ENCODE measurements around the gene STATH. TPM values are rescaled to one million over a fixed set of nuclear protein-coding genes. Genes with fewer than 3 reads are reported as not detected.

The STATH gene, protein sequence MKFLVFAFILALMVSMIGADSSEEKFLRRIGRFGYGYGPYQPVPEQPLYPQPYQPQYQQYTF
- not detected in 2 replicates for total RNA-seq

DNA sequence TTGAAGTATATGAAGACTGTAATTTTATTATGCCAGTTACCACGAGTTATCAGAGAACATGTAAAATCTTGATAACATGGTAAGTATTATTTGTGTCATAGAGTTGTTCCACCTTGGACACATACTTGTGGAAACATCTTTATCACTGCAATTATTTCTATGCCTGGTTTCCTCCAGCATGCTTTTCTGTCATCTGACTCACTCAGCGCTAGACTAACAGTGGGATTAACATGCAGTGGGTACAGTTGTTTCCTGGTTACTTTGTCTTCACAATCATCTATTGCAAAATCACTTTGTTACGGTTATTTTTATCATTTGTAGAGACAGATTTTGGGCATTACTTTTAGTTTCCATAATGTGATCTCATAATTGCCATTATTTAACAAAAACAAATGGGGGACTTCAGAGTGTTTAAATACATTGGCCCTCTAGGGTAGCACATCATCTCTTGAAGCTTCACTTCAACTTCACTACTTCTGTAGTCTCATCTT is at the start of gene STATH:
Gene STATH (plus strand): TSS at position 441 of the 491 bp plus-strand sequence. CDS start 2,472 bp downstream, outside the sequence.
- Histone ChIP-seq H4K20me1 (ENCODE audit: insufficient read depth, low read length) (no peaks in the 10 kb centered on the region), H3K79me2 (ENCODE audit: insufficient read depth, low read length) (no peaks in the 10 kb centered on the region), H3K4me1 (ENCODE audit: insufficient read depth, low read length) (no peaks in the 10 kb centered on the region), H3K4me3 (ENCODE audit: insufficient read depth, low read length) (no peak within 1 kb of the TSS), H3K36me3 (ENCODE audit: insufficient read depth, low read length) (no peaks in the 10 kb centered on the region), H2AFZ (ENCODE audit: low read length) (no peak within 1 kb of the TSS), H3K27ac (ENCODE audit: low read depth, low read length) (no peak within 1 kb of the TSS), H3K9me3 (ENCODE audit: low read depth, low read length) (no peaks in the 10 kb centered on the region), H3K27me3 (ENCODE audit: insufficient read depth, low read length) (no peaks in the 10 kb centered on the region), H3K4me2 (ENCODE audit: insufficient read depth, low read length) (no peak within 1 kb of the TSS)
- TF ChIP-seq, protein P1, sequence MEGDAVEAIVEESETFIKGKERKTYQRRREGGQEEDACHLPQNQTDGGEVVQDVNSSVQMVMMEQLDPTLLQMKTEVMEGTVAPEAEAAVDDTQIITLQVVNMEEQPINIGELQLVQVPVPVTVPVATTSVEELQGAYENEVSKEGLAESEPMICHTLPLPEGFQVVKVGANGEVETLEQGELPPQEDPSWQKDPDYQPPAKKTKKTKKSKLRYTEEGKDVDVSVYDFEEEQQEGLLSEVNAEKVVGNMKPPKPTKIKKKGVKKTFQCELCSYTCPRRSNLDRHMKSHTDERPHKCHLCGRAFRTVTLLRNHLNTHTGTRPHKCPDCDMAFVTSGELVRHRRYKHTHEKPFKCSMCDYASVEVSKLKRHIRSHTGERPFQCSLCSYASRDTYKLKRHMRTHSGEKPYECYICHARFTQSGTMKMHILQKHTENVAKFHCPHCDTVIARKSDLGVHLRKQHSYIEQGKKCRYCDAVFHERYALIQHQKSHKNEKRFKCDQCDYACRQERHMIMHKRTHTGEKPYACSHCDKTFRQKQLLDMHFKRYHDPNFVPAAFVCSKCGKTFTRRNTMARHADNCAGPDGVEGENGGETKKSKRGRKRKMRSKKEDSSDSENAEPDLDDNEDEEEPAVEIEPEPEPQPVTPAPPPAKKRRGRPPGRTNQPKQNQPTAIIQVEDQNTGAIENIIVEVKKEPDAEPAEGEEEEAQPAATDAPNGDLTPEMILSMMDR (IDR thresholded peaks at IDR 0.05; ENCODE audit: extremely low read depth, low read depth, low read length), result no peak
- DNase-seq (ENCODE audit: insufficient read length, low spot score, missing footprints), result no peak

DNA sequence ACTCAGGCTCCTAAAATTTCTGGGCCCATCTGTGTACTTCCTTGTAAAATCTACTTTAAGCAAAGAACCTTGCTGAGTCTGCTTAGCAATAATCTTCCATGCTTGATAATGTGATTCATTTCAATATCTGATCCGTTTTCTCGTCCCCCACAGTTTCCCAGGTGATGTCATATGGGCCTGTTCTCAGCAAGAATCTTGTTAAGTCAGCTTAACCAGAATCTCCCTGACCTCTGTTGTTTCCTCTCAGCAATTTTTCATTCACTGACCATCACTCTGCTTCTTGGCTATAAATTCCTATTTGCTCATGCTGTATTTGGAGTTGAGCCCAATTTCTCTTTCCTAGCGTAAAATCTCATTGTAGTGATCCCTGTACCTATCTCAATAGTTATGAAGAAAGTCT is 44.2 kb upstream of the STATH start:
- Histone ChIP-seq H3K9me3 (ENCODE audit: low read depth, low read length) (no peaks in the 10 kb centered on the region), H3K4me2 (ENCODE audit: insufficient read depth, low read length) (no peak overlapping the region), H3K36me3 (ENCODE audit: insufficient read depth, low read length) (no peaks in the 10 kb centered on the region), H3K27ac (ENCODE audit: low read depth, low read length) (no peak overlapping the region), H3K27me3 (ENCODE audit: insufficient read depth, low read length) (no peaks in the 10 kb centered on the region), H4K20me1 (ENCODE audit: insufficient read depth, low read length) (no peaks in the 10 kb centered on the region), H2AFZ (ENCODE audit: low read length) (no peak overlapping the region), H3K79me2 (ENCODE audit: insufficient read depth, low read length) (no peaks in the 10 kb centered on the region), H3K4me1 (ENCODE audit: insufficient read depth, low read length) (no peaks in the 10 kb centered on the region), H3K4me3 (ENCODE audit: insufficient read depth, low read length) (no peak overlapping the region)
- TF ChIP-seq, protein P1 (IDR thresholded peaks at IDR 0.05; ENCODE audit: extremely low read depth, low read depth, low read length), result no peak
- DNase-seq (ENCODE audit: insufficient read length, low spot score, missing footprints), result no peak

DNA sequence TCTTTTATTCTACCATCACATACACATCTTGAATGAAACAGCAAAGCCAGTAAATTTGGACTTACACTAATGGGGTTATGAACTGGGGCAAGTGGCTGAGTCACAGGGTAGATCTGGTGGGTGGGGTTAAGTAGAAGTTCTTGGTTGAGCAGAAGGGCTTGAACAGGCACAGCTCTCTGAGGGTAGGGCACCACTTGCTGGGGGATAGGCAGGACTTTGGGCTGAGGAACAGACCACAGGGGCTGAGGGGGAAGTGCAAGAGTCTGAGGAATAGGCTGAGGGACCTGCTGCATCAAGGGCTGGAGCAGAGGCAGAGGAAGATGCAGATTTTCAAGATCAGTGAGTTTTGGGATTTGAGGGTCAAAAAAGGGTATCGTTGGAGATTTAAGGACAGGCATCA is 38.6 kb upstream of the STATH start:
- Histone ChIP-seq H3K79me2 (ENCODE audit: insufficient read depth, low read length) (no peaks in the 10 kb centered on the region), H3K27ac (ENCODE audit: low read depth, low read length) (no peak overlapping the region), H3K4me2 (ENCODE audit: insufficient read depth, low read length) (no peak overlapping the region), H3K9me3 (ENCODE audit: low read depth, low read length) (peaks cover 2% of the 10 kb centered on the region), H3K36me3 (ENCODE audit: insufficient read depth, low read length) (no peaks in the 10 kb centered on the region), H3K27me3 (ENCODE audit: insufficient read depth, low read length) (no peaks in the 10 kb centered on the region), H2AFZ (ENCODE audit: low read length) (no peak overlapping the region), H3K4me1 (ENCODE audit: insufficient read depth, low read length) (no peaks in the 10 kb centered on the region), H4K20me1 (ENCODE audit: insufficient read depth, low read length) (no peaks in the 10 kb centered on the region), H3K4me3 (ENCODE audit: insufficient read depth, low read length) (no peak overlapping the region)
- no peak for DNase-seq (ENCODE audit: insufficient read length, low spot score, missing footprints)
- TF ChIP-seq, protein P1 (IDR thresholded peaks at IDR 0.05; ENCODE audit: extremely low read depth, low read depth, low read length), result no peak

DNA sequence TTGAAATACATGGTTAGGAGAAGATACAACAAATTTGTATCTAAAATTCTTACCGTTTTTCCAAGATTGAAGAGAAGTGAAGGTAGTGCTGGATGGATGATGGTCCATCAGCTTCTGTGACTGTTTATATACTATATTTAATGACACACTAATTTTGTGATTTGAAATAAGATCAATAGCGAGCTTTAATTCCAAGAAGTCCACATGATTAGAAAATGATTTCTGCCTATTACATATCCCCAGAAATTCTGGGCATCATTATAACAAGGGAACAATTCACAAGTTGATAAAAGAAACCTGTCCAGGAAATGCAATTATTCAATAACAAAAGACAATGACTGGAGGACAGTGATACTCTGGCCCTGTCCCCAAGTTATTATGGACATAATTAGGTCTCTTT is 30.1 kb upstream of the STATH start, which contains the start of gene CSN2:
Gene CSN2 (minus strand): TSS at position 101 of the 400 bp plus-strand sequence. CDS start 4,733 bp downstream, outside the sequence.
- Histone ChIP-seq H2AFZ (ENCODE audit: low read length) (no peak within 1 kb of the TSS), H3K36me3 (ENCODE audit: insufficient read depth, low read length) (no peaks in the 10 kb centered on the region), H3K4me2 (ENCODE audit: insufficient read depth, low read length) (no peak within 1 kb of the TSS), H3K4me3 (ENCODE audit: insufficient read depth, low read length) (no peak within 1 kb of the TSS), H3K27ac (ENCODE audit: low read depth, low read length) (no peak within 1 kb of the TSS), H3K27me3 (ENCODE audit: insufficient read depth, low read length) (no peaks in the 10 kb centered on the region), H3K79me2 (ENCODE audit: insufficient read depth, low read length) (no peaks in the 10 kb centered on the region), H4K20me1 (ENCODE audit: insufficient read depth, low read length) (no peaks in the 10 kb centered on the region), H3K9me3 (ENCODE audit: low read depth, low read length) (no peaks in the 10 kb centered on the region), H3K4me1 (ENCODE audit: insufficient read depth, low read length) (no peaks in the 10 kb centered on the region)
- TF ChIP-seq, protein P1 (IDR thresholded peaks at IDR 0.05; ENCODE audit: extremely low read depth, low read depth, low read length), result no peak
- DNase-seq (ENCODE audit: insufficient read length, low spot score, missing footprints), result no peak
